H9 (cell line): ENCODE results near the gene BIN1. TPM values are rescaled to one million over a fixed set of nuclear protein-coding genes. Genes with fewer than 3 reads are reported as not detected.

Source experiments
- DNase-seq: peaks from one replicate; pipeline ENCODE4 v3.0.0-alpha.2; 2017
- H2AFZ ChIP-seq: one replicate; pipeline ENCODE4 v1.6.1; 2013; ENCODE audit warnings: mild to moderate bottlenecking, low read length, control low read depth, moderate library complexity
- H2AK5ac ChIP-seq: 2 replicates; pipeline ENCODE4 v1.6.1; 2013; ENCODE audit warnings: low read length, control low read depth, mixed read lengths; ENCODE audit not compliant: insufficient read length
- H2BK120ac ChIP-seq: one replicate; pipeline ENCODE4 v1.6.1; 2013; ENCODE audit warnings: low read depth, mild to moderate bottlenecking, low read length, control low read depth, inconsistent platforms; ENCODE audit not compliant: poor library complexity, severe bottlenecking
- H2BK12ac ChIP-seq: 2 replicates; pipeline ENCODE4 v1.6.1; 2013; ENCODE audit warnings: low read length, control low read depth, mixed read lengths, low read depth; ENCODE audit not compliant: insufficient read length
- H2BK15ac ChIP-seq: 2 replicates; pipeline ENCODE4 v1.6.1; 2013; ENCODE audit warnings: low read depth, low read length, control low read depth
- H2BK20ac ChIP-seq: one replicate; pipeline ENCODE4 v1.6.1; 2013; ENCODE audit warnings: low read depth, mild to moderate bottlenecking, low read length, control low read depth, inconsistent platforms; ENCODE audit not compliant: poor library complexity, severe bottlenecking
- H2BK5ac ChIP-seq: 2 replicates; pipeline ENCODE4 v1.6.1; 2013; ENCODE audit warnings: low read length, control low read depth, mixed read lengths; ENCODE audit not compliant: insufficient read length
- H3K14ac ChIP-seq: 2 replicates; pipeline ENCODE4 v1.6.1; 2013; ENCODE audit warnings: low read length, control low read depth; ENCODE audit not compliant: insufficient read depth
- H3K18ac ChIP-seq: 2 replicates; pipeline ENCODE4 v1.6.1; 2013; ENCODE audit warnings: low read depth, mild to moderate bottlenecking, mixed read lengths, low read length, control low read depth; ENCODE audit not compliant: insufficient read length
- H3K23ac ChIP-seq: 2 replicates; pipeline ENCODE4 v1.6.1; 2013; ENCODE audit warnings: low read length, control low read depth, mixed read lengths, low read depth; ENCODE audit not compliant: insufficient read length
- H3K23me2 ChIP-seq: 2 replicates; pipeline ENCODE4 v1.6.1; 2013; ENCODE audit warnings: low read depth, mild to moderate bottlenecking, mixed read lengths, low read length, control low read depth; ENCODE audit not compliant: insufficient read length, poor library complexity, severe bottlenecking
- H3K27ac ChIP-seq: 2 replicates; pipeline ENCODE4 v1.5.1; 2013; ENCODE audit warnings: low read length, control low read depth, mixed read lengths, low read depth; ENCODE audit not compliant: insufficient read length
- H3K27me3 ChIP-seq: 2 replicates; pipeline ENCODE4 v1.6.1; 2013; ENCODE audit warnings: low read length, control low read depth, inconsistent platforms; ENCODE audit not compliant: insufficient read depth
- H3K4ac ChIP-seq: 2 replicates; pipeline ENCODE4 v1.6.1; 2013; ENCODE audit warnings: low read depth, mild to moderate bottlenecking, control low read depth, inconsistent platforms, low read length, moderate library complexity
- H3K4me1 ChIP-seq: 2 replicates; pipeline ENCODE4 v1.6.1; 2013; ENCODE audit warnings: low read length, control low read depth, inconsistent platforms; ENCODE audit not compliant: insufficient read depth
- H3K4me2 ChIP-seq: 2 replicates; pipeline ENCODE4 v1.6.1; 2013; ENCODE audit warnings: low read length, control low read depth, mixed read lengths; ENCODE audit not compliant: insufficient read length, insufficient read depth
- H3K56ac ChIP-seq: 2 replicates; pipeline ENCODE4 v1.6.1; 2013; ENCODE audit warnings: low read depth, mild to moderate bottlenecking, mixed read lengths, low read length, control low read depth; ENCODE audit not compliant: insufficient read length
- H3K79me1 ChIP-seq: 2 replicates; pipeline ENCODE4 v1.6.1; 2013; ENCODE audit warnings: low read depth, mild to moderate bottlenecking, moderate library complexity, low read length, control low read depth, inconsistent platforms; ENCODE audit not compliant: insufficient read depth, poor library complexity, severe bottlenecking
- H3K79me2 ChIP-seq: 2 replicates; pipeline ENCODE4 v1.6.1; 2013; ENCODE audit warnings: low read length, control low read depth, inconsistent platforms; ENCODE audit not compliant: insufficient read depth
- H3K9ac ChIP-seq: 2 replicates; pipeline ENCODE4 v1.6.1; 2013; ENCODE audit warnings: low read length, control low read depth, mixed read lengths; ENCODE audit not compliant: insufficient read length; ENCODE audit errors: extremely low read depth
- H3K9me3 ChIP-seq: one replicate; pipeline ENCODE4 v1.6.1; 2013; ENCODE audit warnings: low read depth, low read length, inconsistent platforms; ENCODE audit not compliant: control insufficient read depth
- H3T11ph ChIP-seq: one replicate; pipeline ENCODE4 v1.6.1; 2013; ENCODE audit warnings: mild to moderate bottlenecking, low read length, control low read depth, inconsistent platforms
- H4K20me1 ChIP-seq: one replicate; pipeline ENCODE4 v1.6.1; 2013; ENCODE audit not compliant: control insufficient read depth, insufficient read length, insufficient read depth
- H4K5ac ChIP-seq: 2 replicates; pipeline ENCODE4 v1.6.1; 2013; ENCODE audit warnings: low read depth, mild to moderate bottlenecking, mixed read lengths, low read length, control low read depth; ENCODE audit not compliant: insufficient read length
- H4K8ac ChIP-seq: replicated peaks from 2 replicates; pipeline ENCODE4 v1.6.1; 2013; ENCODE audit warnings: low read length, control low read depth, mixed read lengths, low read depth; ENCODE audit not compliant: insufficient read length
- H4K91ac ChIP-seq: 2 replicates; pipeline ENCODE4 v1.6.1; 2013; ENCODE audit warnings: low read depth, mild to moderate bottlenecking, moderate library complexity, mixed read lengths, low read length, control low read depth; ENCODE audit not compliant: insufficient read length
- H3K27ac Mint-ChIP-seq, 3 experiments: 2 replicates in 2 of 3; 3 replicates in 1 of 3; pipeline ENCODE4 v1.8.0; 2020 to 2021; ENCODE audit warnings: mixed read lengths in 3 of 3, mild to moderate bottlenecking in 1 of 3, moderate library complexity in 1 of 3
- H3K27me3 Mint-ChIP-seq: 2 replicates; pipeline ENCODE4 v1.8.0; 2021; ENCODE audit warnings: low read depth, mild to moderate bottlenecking, moderate library complexity, mixed read lengths
- H3K36me3 Mint-ChIP-seq, 3 experiments: 2 replicates in 2 of 3; 3 replicates in 1 of 3; pipeline ENCODE4 v1.8.0; 2020 to 2021; ENCODE audit warnings: low read depth in 3 of 3, mixed read lengths in 3 of 3; ENCODE audit not compliant: insufficient read depth in 1 of 3
- H3K4me1 Mint-ChIP-seq, 2 experiments: 2 replicates each; pipeline ENCODE4 v1.8.0; 2020; ENCODE audit warnings: mixed read lengths in 2 of 2
- H3K4me3 Mint-ChIP-seq, 2 experiments: 2 replicates in 1 of 2; 3 replicates in 1 of 2; pipeline ENCODE4 v1.8.0; 2020 to 2021; ENCODE audit warnings: mild to moderate bottlenecking in 2 of 2, mixed read lengths in 2 of 2, moderate library complexity in 1 of 2
- H3K9me3 Mint-ChIP-seq, 2 experiments: 2 replicates in 1 of 2; 3 replicates in 1 of 2; pipeline ENCODE4 v1.8.0; 2020; ENCODE audit warnings: mild to moderate bottlenecking in 2 of 2, mixed read lengths in 2 of 2, moderate library complexity in 1 of 2
- WGBS: extraction: QIAGEN DNeasy Blood & Tissue Kit; methylation state at CpG from one replicate; pipeline ENCODE4 v1.1.7; 2013; ENCODE audit warnings: missing lambda C conversion rate, low lambda C conversion rate, mixed read lengths; ENCODE audit not compliant: insufficient read length; ENCODE audit errors: extremely low coverage; 5-methylcytosine and 5-hydroxymethylcytosine counted together
- total RNA-seq: library from RNA; stranded (reverse); gene quantifications from 2 replicates; pipeline ENCODE4 v1.2.1, GENCODE V29; 2021
- TF ChIP-seq, protein P1 (sequence below): fragments of 200-600 bp; sonication (generic); conservative IDR thresholded peaks from 3 replicates; pipeline ENCODE4 v1.8.0; 2021; ENCODE audit warnings: antibody characterized with exemption, mild to moderate bottlenecking

Gene BIN1
- total RNA-seq, 1 experiment from 2014 or later: 32.0 TPM

DNA sequence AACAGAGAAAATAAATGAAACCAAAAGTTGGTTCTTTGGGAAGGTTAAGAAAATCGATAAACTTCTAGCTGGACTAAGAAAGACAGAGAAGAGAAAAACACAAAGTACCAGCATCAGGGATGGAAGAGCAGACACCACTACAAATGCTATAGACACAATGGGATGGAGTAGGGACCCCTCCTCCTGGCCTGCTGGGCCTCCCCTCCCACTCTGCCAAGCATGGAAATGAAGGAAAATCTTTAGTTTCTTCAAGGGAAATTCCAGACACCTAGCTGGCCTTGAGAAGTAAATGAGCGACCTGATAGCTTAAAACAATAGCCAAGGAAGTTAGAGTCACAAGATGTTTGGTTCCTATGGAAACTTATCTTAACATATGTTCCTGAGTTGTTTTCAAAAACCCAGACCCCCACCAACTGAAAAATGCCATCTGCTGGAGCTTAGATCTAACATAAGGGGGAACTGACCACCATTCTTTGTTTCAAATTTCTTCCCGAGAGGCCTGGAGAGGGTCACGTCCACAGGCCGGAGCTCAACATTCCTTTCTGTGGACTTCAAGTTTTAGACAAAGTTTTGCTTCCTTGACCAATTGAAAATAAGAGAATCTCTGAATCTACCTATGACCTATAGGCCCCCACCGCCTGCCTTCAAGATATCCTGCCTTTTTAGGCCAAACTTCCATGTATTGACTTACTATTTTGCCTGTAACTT, 101.9 kb downstream of the BIN1 start:
- Mint-ChIP-seq H3K27me3 (no peaks in the 10 kb centered on the region), H3K27ac (peak overlapping the region in 1 of 3 experiments; percentile 67; a peak in 3 of 7 replicates), H3K36me3 (no peaks in the 10 kb centered on the region), H3K9me3 (no peaks in the 10 kb centered on the region), H3K4me3 (no peak overlapping the region), H3K4me1 (peaks cover 8 to 14% of the 10 kb centered on the region in 2 experiments)
- H3K9ac ChIP-seq: no peak overlapping the region
- H3K23ac ChIP-seq: no peak overlapping the region
- H3K14ac ChIP-seq: no peak overlapping the region
- H2BK12ac ChIP-seq: no peak overlapping the region
- H2BK20ac ChIP-seq: no peak overlapping the region
- DNase-seq: no peak
- H3K4ac ChIP-seq: no peak overlapping the region
- no peak overlapping the region for H3K56ac ChIP-seq
- H2BK15ac ChIP-seq: no peak overlapping the region
- H2BK120ac ChIP-seq: peak overlapping the region; percentile 14
- TF ChIP-seq, protein P1, sequence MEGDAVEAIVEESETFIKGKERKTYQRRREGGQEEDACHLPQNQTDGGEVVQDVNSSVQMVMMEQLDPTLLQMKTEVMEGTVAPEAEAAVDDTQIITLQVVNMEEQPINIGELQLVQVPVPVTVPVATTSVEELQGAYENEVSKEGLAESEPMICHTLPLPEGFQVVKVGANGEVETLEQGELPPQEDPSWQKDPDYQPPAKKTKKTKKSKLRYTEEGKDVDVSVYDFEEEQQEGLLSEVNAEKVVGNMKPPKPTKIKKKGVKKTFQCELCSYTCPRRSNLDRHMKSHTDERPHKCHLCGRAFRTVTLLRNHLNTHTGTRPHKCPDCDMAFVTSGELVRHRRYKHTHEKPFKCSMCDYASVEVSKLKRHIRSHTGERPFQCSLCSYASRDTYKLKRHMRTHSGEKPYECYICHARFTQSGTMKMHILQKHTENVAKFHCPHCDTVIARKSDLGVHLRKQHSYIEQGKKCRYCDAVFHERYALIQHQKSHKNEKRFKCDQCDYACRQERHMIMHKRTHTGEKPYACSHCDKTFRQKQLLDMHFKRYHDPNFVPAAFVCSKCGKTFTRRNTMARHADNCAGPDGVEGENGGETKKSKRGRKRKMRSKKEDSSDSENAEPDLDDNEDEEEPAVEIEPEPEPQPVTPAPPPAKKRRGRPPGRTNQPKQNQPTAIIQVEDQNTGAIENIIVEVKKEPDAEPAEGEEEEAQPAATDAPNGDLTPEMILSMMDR: no peak
- no peaks in the 10 kb centered on the region for H3K9me3 ChIP-seq
- no peaks in the 10 kb centered on the region; the same call in 1 of the 2 replicates for H3K4me1 ChIP-seq
- H4K8ac ChIP-seq: no peak overlapping the region
- no peaks in the 10 kb centered on the region for H3K79me2 ChIP-seq
- WGBS: no CpG with 5 or more reads among the region's 6 CpGs
- no peak overlapping the region for H3K18ac ChIP-seq
- no peaks in the 10 kb centered on the region for H3K79me1 ChIP-seq
- H4K20me1 ChIP-seq: no peaks in the 10 kb centered on the region
- no peaks in the 10 kb centered on the region for H3K23me2 ChIP-seq
- no peaks in the 10 kb centered on the region for H3K27me3 ChIP-seq
- H3T11ph ChIP-seq: no peak overlapping the region
- no peak overlapping the region for H2AK5ac ChIP-seq
- no peak overlapping the region for H3K4me2 ChIP-seq
- no peak overlapping the region for H4K5ac ChIP-seq
- no peak overlapping the region for H2AFZ ChIP-seq
- H2BK5ac ChIP-seq: no peak overlapping the region
- no peak overlapping the region for H3K27ac ChIP-seq
- no peak overlapping the region for H4K91ac ChIP-seq
